ENCODE data around the gene AGPAT4. TPM values are rescaled to one million over a fixed set of nuclear protein-coding genes. Genes with fewer than 3 reads are reported as not detected.
A peak's percentile ranks its signal among the peaks of the same experiment; 100 is the strongest.

Gene AGPAT4
- total RNA-seq, 3 donors from 2014 or later = 4.6 to 10.5 (median 6.2) TPM

GRCh38 chr6:161085246-161085645, 188.6 kb downstream of the AGPAT4 start:
- no peak for TF ChIP-seq CTCF (IDR thresholded peaks at IDR 0.05)
- TF ChIP-seq POLR2A (IDR thresholded peaks at IDR 0.05) = no peak
- TF ChIP-seq POLR2AphosphoS5 (IDR thresholded peaks at IDR 0.05) = no peak
- intact Hi-C loops (cut with DNase I; ENCODE audit: low total_unique reads) = no loop called here
- peaks cover 13% of the 10 kb centered on the region for H3K36me3 ChIP-seq

GRCh38 chr6:161082215-161082614, 191.6 kb downstream of the AGPAT4 start:
- no peaks in the 10 kb centered on the region for H3K9me3 ChIP-seq
- H3K4me1 ChIP-seq = no peaks in the 10 kb centered on the region
- no peak for DNase-seq (ENCODE audit: low spot score in 2 of 2)
- no peak overlapping the region for H3K4me3 ChIP-seq
- H3K36me3 ChIP-seq = no peaks in the 10 kb centered on the region
- TF ChIP-seq POLR2AphosphoS5 (IDR thresholded peaks at IDR 0.05) (no peak), CTCF (IDR thresholded peaks at IDR 0.05) (no peak), POLR2A (IDR thresholded peaks at IDR 0.05) (no peak)
- H3K27me3 ChIP-seq = no peaks in the 10 kb centered on the region
- intact Hi-C loops (cut with DNase I; ENCODE audit: low total_unique reads) = loop anchor here (1.0 kb wide), 1 partner anchor 11 kb away; no protein-coding TSS in a partner anchor
- no peak overlapping the region for H3K27ac ChIP-seq

More at GRCh38 chr6:161085246-161085645, 188.6 kb downstream of the AGPAT4 start:
- no peaks in the 10 kb centered on the region for H3K9me3 ChIP-seq
- H3K27ac ChIP-seq = no peak overlapping the region
- no peak overlapping the region for H3K4me3 ChIP-seq
- no peaks in the 10 kb centered on the region for H3K4me1 ChIP-seq
- no peaks in the 10 kb centered on the region for H3K27me3 ChIP-seq
- DNase-seq (ENCODE audit: low spot score in 2 of 2) = no peak

- intact Hi-C loops (cut with DNase I; ENCODE audit: low total_unique reads) = no loop called here
- Histone ChIP-seq H3K4me1 (no peaks in the 10 kb centered on the region), H3K9me3 (no peaks in the 10 kb centered on the region), H3K27ac (peak overlapping the region in 1 of 2 donors; percentile 20), H3K4me3 (no peak overlapping the region), H3K36me3 (no peaks in the 10 kb centered on the region), H3K27me3 (no peaks in the 10 kb centered on the region)
- TF ChIP-seq CTCF (IDR thresholded peaks at IDR 0.05) (no peak), POLR2AphosphoS5 (IDR thresholded peaks at IDR 0.05) (no peak), POLR2A (IDR thresholded peaks at IDR 0.05) (no peak)
- DNase-seq (ENCODE audit: low spot score in 2 of 2) = no peak
These were observed 193.4 kb downstream of the AGPAT4 start for GRCh38 chr6:161080263-161080970.

Measured in breast epithelium (tissue), 4 donors.